ENCODE measurements around the gene CDKL1.
A peak's percentile ranks its signal among the peaks of the same experiment; 100 is the strongest.

Gene CDKL1

DNA sequence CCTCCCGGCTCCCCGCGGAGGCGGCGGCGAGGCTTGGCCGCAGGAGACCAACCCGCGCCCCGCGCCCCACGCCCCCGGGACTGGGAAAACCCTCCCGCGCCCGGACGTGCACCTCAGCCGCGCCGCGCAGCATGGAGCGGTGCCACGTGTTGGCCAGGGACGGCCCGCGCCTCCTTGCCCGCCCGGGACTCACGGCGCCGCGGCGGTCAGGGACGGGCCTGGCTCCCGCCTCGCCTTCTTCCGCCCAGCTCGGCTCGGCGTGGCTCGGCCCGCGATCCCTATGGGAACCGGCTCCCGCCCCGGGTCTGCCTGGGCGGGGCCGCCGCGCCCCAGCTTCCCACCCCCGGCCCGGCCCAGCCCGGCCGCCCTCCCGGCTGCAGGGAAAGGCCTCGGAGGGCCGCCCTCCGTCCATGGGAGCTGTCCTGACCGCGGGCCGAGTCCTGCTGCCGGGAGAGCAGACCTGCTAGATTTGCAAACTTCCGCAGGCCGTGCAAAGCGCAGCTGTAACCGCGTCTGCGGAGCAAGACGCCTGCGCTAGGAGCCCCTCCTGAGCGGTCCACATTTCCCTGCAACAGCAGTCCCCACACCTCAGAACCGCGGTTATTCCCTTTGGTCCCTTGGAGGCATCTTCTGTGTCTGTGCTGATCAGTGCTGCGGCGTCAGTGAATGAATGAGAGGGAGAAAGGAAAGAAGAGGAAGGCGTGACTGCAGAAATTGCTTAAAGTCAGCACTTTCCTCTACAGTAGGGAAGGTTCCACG, at the start of gene CDKL1:
Gene CDKL1, minus strand, starts transcription at position 251 of the 759 bp plus-strand sequence. CDS start 1,013 bp downstream, outside the sequence.
- H3K79me2 ChIP-seq (ENCODE audit: insufficient read depth, low read depth): no peaks in the 10 kb centered on the region
- peak within 1 kb of the TSS; percentile 45; the same call in 1 of the 2 replicates for H3K4me2 ChIP-seq
- no peak within 1 kb of the TSS for H3K4me3 ChIP-seq (IDR thresholded peaks at IDR 0.05; ENCODE audit: insufficient read depth, low read depth, low read length)
- peak within 1 kb of the TSS; percentile 32; the same call in 1 of the 2 replicates for H3K9ac ChIP-seq
- H4K20me1 ChIP-seq (ENCODE audit: insufficient read depth): no peaks in the 10 kb centered on the region
- no peak within 1 kb of the TSS for H3K27ac ChIP-seq
- no peaks in the 10 kb centered on the region for H3K27me3 ChIP-seq (ENCODE audit: insufficient read depth, low read depth)
- no peaks in the 10 kb centered on the region for H3K4me1 ChIP-seq (ENCODE audit: low read depth, poor library complexity, severe bottlenecking)
- TF ChIP-seq, protein P1, sequence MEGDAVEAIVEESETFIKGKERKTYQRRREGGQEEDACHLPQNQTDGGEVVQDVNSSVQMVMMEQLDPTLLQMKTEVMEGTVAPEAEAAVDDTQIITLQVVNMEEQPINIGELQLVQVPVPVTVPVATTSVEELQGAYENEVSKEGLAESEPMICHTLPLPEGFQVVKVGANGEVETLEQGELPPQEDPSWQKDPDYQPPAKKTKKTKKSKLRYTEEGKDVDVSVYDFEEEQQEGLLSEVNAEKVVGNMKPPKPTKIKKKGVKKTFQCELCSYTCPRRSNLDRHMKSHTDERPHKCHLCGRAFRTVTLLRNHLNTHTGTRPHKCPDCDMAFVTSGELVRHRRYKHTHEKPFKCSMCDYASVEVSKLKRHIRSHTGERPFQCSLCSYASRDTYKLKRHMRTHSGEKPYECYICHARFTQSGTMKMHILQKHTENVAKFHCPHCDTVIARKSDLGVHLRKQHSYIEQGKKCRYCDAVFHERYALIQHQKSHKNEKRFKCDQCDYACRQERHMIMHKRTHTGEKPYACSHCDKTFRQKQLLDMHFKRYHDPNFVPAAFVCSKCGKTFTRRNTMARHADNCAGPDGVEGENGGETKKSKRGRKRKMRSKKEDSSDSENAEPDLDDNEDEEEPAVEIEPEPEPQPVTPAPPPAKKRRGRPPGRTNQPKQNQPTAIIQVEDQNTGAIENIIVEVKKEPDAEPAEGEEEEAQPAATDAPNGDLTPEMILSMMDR (conservative IDR thresholded peaks at IDR 0.05; ENCODE audit: low read depth, low read length): no peak
- H3K36me3 ChIP-seq (ENCODE audit: insufficient read depth): no peaks in the 10 kb centered on the region
- H2AFZ ChIP-seq (ENCODE audit: low read depth): peak within 1 kb of the TSS; percentile 85

DNA sequence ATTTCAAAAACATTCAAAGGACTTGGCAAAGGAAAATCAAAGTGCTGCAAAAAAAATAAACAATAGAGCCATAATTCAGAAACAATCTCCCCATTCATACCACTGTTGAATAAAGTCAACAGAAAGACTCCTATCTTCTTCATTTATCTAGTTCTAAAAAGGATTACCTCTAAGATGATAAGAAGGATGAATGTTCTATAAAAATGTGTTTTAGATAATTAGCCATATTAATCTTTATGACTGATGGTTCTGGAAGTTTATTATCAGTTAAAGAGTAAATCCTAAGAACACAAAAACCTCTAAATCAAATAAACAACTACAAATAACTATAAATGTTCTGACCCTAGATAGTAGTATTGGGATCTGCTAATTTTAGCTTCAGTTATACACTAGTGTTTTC, 37.8 kb upstream of the CDKL1 start:
- H3K4me1 ChIP-seq (ENCODE audit: low read depth, poor library complexity, severe bottlenecking): no peaks in the 10 kb centered on the region
- H4K20me1 ChIP-seq (ENCODE audit: insufficient read depth): no peaks in the 10 kb centered on the region

DNA sequence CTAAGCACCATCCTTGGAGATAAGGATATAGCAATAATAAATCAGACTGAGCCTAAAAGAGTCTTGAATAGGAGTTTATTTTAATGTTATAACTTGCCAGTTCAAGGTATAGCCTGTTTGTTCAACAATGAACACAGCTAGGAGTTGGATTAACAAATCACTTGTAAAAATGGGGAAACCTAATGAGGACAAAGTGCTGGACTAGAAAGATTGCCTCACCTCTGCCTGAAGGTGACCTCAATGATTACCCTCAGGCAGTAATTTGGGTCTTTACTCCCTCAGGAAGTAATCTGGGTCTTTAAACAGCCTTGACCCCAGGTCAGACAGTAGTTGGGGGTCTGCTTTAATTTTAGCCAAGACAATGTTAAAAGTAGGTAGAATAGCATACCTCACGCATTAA, 35.5 kb upstream of the CDKL1 start:
- H3K27ac ChIP-seq: no peak overlapping the region
- TF ChIP-seq, protein P1 (conservative IDR thresholded peaks at IDR 0.05; ENCODE audit: low read depth, low read length): no peak
- no peaks in the 10 kb centered on the region for H3K27me3 ChIP-seq (ENCODE audit: insufficient read depth, low read depth)
- H3K36me3 ChIP-seq (ENCODE audit: insufficient read depth): no peaks in the 10 kb centered on the region
- no peak overlapping the region for H3K9ac ChIP-seq
- no peak overlapping the region for H3K4me3 ChIP-seq (IDR thresholded peaks at IDR 0.05; ENCODE audit: insufficient read depth, low read depth, low read length)
- H3K79me2 ChIP-seq (ENCODE audit: insufficient read depth, low read depth): no peaks in the 10 kb centered on the region
- H3K4me1 ChIP-seq (ENCODE audit: low read depth, poor library complexity, severe bottlenecking): no peaks in the 10 kb centered on the region
- H3K4me2 ChIP-seq: no peak overlapping the region
- H2AFZ ChIP-seq (ENCODE audit: low read depth): no peak overlapping the region
- no peaks in the 10 kb centered on the region for H4K20me1 ChIP-seq (ENCODE audit: insufficient read depth)

More for the DNA sequence above, 37.8 kb upstream of the CDKL1 start:
- Histone ChIP-seq H3K27ac (no peak overlapping the region), H3K27me3 (ENCODE audit: insufficient read depth, low read depth) (no peaks in the 10 kb centered on the region), H3K9ac (no peak overlapping the region), H3K4me3 (IDR thresholded peaks at IDR 0.05; ENCODE audit: insufficient read depth, low read depth, low read length) (no peak overlapping the region), H3K4me2 (no peak overlapping the region), H2AFZ (ENCODE audit: low read depth) (no peak overlapping the region), H3K36me3 (ENCODE audit: insufficient read depth) (no peaks in the 10 kb centered on the region), H3K79me2 (ENCODE audit: insufficient read depth, low read depth) (no peaks in the 10 kb centered on the region)
- TF ChIP-seq, protein P1 (conservative IDR thresholded peaks at IDR 0.05; ENCODE audit: low read depth, low read length): no peak

DNA sequence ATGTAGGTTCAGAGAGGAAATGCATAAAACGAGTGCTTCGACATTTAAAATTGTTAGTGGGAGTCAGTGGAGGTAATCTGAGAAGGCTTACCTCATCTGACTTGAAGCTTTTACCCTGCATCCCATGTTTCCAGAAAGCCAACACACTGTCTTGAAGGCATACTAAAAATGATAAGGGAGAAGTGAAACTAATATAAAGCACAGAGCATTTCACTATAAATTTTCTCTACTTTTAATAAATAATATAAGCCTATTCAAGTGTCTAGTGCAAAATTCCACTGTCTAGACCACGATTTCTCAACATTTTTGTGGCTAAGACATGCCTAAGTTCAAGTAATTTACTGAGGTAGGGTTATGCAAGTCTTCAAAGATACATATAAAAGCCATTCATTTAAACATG, 29.1 kb upstream of the CDKL1 start:
- no peak overlapping the region for H2AFZ ChIP-seq (ENCODE audit: low read depth)
- TF ChIP-seq, protein P1 (conservative IDR thresholded peaks at IDR 0.05; ENCODE audit: low read depth, low read length): no peak
- H3K4me2 ChIP-seq: no peak overlapping the region
- no peaks in the 10 kb centered on the region for H3K79me2 ChIP-seq (ENCODE audit: insufficient read depth, low read depth)
- H3K4me3 ChIP-seq (IDR thresholded peaks at IDR 0.05; ENCODE audit: insufficient read depth, low read depth, low read length): no peak overlapping the region
- no peaks in the 10 kb centered on the region for H3K4me1 ChIP-seq (ENCODE audit: low read depth, poor library complexity, severe bottlenecking)
- no peaks in the 10 kb centered on the region for H3K36me3 ChIP-seq (ENCODE audit: insufficient read depth)
- H3K27me3 ChIP-seq (ENCODE audit: insufficient read depth, low read depth): no peaks in the 10 kb centered on the region
- H4K20me1 ChIP-seq (ENCODE audit: insufficient read depth): no peaks in the 10 kb centered on the region
- no peak overlapping the region for H3K9ac ChIP-seq
- H3K27ac ChIP-seq: no peak overlapping the region

Measured in KMS-11 (cell line).